Measurements from ENCODE around the gene GPC5. TPM values are rescaled to one million over a fixed set of nuclear protein-coding genes. Genes with fewer than 3 reads are reported as not detected.

Gene GPC5
- total and polyA plus RNA-seq, 11 donors: 0.14 to 2.9 (median 0.84) TPM; not detected in 1

GRCh38 chr13:91400671-91401070 is 2.2 kb downstream of the GPC5 start:
- Histone ChIP-seq H3K36me3 (no peaks in the 10 kb centered on the region), H3K27ac (no peak overlapping the region), H3K4me3 (no peak overlapping the region), H3K9me3 (no peaks in the 10 kb centered on the region), H3K4me1 (peaks cover 0 to 20% (median 12%) of the 10 kb centered on the region in 12 donors), H3K27me3 (peaks cover 5 to 58% (median 15%) of the 10 kb centered on the region in 9 donors)
- intact Hi-C loops (cut with DNase I): no loop called here
- no peak for ATAC-seq
- DNase-seq: no peak
- TF ChIP-seq POLR2A (IDR thresholded peaks at IDR 0.05) (no peak), CTCF (IDR thresholded peaks at IDR 0.05) (no peak)
- 71 to 82% (median 74%) methylated on average over 3 of the region's 3 CpGs for WGBS, 4 donors

- intact Hi-C loops (cut with DNase I): no loop called here
- H3K9me3 ChIP-seq: no peaks in the 10 kb centered on the region
- TF ChIP-seq POLR2A (IDR thresholded peaks at IDR 0.05) (no peak), CTCF (IDR thresholded peaks at IDR 0.05) (no peak)
- H3K4me1 ChIP-seq: peaks cover 0 to 20% (median 12%) of the 10 kb centered on the region in 12 donors
- no peak overlapping the region for H3K4me3 ChIP-seq
- H3K27me3 ChIP-seq: peaks cover 5 to 45% (median 13%) of the 10 kb centered on the region in 9 donors
- no peak for ATAC-seq
- no peak overlapping the region for H3K27ac ChIP-seq
- WGBS, 4 donors: 62 to 72% (median 65%) methylated on average over 2 of the region's 2 CpGs
- DNase-seq: no peak
- H3K36me3 ChIP-seq: no peaks in the 10 kb centered on the region
These were observed 3.5 kb downstream of the GPC5 start for GRCh38 chr13:91401920-91402319.

GRCh38 chr13:91405240-91405639 is 6.8 kb downstream of the GPC5 start:
- intact Hi-C loops (cut with DNase I): no loop called here
- ATAC-seq: no peak
- Histone ChIP-seq H3K9me3 (no peaks in the 10 kb centered on the region), H3K27me3 (peaks cover 0 to 13% (median 3%) of the 10 kb centered on the region in 9 donors), H3K4me3 (no peak overlapping the region), H3K36me3 (no peaks in the 10 kb centered on the region), H3K27ac (no peak overlapping the region), H3K4me1 (no peaks in the 10 kb centered on the region)
- TF ChIP-seq POLR2A (IDR thresholded peaks at IDR 0.05) (no peak), CTCF (IDR thresholded peaks at IDR 0.05) (no peak)
- DNase-seq: no peak
- WGBS, 4 donors: 88 to 89% (median 89%) methylated on average over 6 of the region's 6 CpGs

GRCh38 chr13:91406619-91407018 is 8.2 kb downstream of the GPC5 start:
- no peak for TF ChIP-seq POLR2A (IDR thresholded peaks at IDR 0.05)
- peak in 9 of 12 donors; percentile 10 to 43 (median 25) for TF ChIP-seq CTCF (IDR thresholded peaks at IDR 0.05)
- Histone ChIP-seq H3K27ac (no peak overlapping the region), H3K36me3 (no peaks in the 10 kb centered on the region), H3K4me1 (no peaks in the 10 kb centered on the region), H3K27me3 (peaks cover 0 to 12% (median 0%) of the 10 kb centered on the region in 9 donors), H3K9me3 (no peaks in the 10 kb centered on the region), H3K4me3 (no peak overlapping the region)
- WGBS, 4 donors: 36 to 44% (median 40%) methylated on average over 5 of the region's 5 CpGs
- ATAC-seq (no peak), DNase-seq (no peak)
- intact Hi-C loops (cut with DNase I): no loop called here
